ENCODE results near the gene STX11.

The STX11 gene

DNA sequence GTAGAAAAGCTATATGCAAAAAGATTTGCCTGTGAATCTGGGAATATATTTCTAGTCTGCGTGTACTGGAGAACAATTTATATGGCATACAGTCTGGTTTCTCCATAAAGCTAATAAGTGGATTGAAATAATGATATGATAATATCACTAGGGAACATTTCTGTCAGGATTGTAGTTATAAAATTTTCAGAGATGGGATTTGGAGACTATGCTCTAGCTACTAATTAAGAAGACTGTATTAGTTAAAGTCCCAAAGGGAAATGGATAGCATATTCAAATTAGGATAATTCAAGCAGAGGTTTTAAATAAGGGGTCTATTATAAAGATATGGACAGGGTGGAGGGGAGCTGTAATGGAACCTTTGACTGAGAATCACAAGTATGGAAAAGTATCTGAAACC is 7.2 kb upstream of the STX11 start:
- DNase-seq (ENCODE audit: low spot score) = no peak

DNA sequence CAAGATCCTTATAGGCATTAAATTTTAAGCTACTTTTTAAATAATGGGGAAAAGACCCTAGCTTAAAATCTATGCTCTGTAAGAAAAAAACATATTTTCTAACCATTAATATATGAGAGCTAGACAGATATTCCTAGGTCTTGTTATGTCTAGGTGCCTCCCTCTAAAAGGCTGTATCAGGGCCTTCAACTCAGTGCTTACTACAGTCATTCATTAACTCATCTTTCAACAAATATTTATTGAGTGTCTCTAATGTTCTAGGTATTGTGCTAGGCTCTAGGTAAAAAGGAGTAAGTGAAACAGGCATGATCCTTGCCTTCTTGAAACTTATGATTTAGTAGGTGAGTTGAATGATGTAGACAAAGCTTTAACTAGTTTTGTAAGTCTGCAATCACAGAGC is 6.4 kb upstream of the STX11 start:
- DNase-seq (ENCODE audit: low spot score) = no peak

DNA sequence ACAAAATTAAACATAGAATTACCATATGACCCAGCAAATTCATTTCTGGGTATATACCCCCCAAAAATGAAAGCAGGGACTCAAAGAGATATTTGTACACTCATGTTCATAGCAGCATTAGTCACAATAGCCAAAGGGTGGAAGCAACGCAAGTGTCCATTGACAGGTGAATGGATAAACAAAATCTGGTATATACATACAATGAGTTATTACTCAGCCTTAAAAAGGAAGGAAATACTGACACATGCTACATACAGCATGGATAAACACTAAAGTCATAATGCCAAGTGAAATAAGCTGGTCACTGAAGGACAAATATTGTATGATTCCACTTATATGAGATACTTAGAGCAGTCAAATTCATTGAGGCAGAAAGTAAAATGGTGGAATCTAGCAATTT is 5.3 kb upstream of the STX11 start:
- DNase-seq (ENCODE audit: low spot score) = no peak

DNA sequence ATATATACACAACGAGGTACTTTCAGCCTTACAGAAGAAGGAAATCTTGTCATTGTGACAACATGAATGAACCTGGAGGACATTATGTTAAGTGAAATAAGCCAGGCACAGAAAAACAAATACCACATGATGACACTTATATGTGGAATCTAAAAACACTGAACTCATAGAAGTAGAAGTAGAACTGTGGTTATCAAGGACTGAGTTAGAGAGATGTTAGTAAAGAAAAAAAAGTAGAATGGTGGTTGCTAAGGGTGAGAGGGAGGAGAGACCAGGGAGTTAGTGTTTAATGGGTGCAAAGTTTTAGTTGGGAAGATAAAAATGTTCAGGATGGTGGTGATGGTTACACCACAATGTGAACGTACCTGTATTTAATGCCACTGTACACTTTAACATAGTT is 4.8 kb upstream of the STX11 start:
- no peak for DNase-seq (ENCODE audit: low spot score)

DNA sequence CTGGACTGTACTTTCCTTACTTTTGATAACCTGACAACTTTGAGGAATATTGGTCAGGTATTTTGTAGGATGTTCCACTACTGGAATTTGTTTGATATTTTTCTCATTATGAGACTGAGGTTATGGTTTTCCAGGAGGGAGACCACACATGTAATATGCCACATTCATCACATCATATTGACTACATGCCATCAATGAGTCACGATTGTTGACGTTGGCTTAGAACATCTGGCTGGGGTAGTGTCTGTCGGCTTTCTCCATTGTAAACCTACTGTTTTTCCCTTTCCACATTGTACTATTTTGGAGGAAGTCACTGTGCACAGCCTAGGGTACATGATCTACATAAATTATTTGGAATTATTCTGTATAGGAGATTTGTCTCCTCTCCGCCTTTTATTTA is 1.4 kb upstream of the STX11 start:
- no peak for DNase-seq (ENCODE audit: low spot score)

DNA sequence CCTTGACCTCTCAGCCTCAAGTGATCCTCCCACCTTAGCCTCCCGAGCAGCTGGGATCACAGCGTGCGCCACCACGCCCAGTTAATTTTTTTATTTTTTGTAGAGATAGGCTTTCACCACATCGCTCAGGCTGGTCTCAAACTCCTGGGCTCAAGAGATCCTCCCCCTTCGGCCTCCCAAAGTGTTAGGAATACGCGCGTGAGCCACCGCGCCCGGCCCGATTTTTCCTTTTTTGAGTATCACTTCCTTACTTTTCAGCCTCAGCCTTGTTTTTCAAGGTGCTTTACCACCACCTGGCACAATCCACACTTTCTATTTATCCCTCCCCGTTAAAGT is 791 bp upstream of the STX11 start:
- no peak for DNase-seq (ENCODE audit: low spot score)

DNA sequence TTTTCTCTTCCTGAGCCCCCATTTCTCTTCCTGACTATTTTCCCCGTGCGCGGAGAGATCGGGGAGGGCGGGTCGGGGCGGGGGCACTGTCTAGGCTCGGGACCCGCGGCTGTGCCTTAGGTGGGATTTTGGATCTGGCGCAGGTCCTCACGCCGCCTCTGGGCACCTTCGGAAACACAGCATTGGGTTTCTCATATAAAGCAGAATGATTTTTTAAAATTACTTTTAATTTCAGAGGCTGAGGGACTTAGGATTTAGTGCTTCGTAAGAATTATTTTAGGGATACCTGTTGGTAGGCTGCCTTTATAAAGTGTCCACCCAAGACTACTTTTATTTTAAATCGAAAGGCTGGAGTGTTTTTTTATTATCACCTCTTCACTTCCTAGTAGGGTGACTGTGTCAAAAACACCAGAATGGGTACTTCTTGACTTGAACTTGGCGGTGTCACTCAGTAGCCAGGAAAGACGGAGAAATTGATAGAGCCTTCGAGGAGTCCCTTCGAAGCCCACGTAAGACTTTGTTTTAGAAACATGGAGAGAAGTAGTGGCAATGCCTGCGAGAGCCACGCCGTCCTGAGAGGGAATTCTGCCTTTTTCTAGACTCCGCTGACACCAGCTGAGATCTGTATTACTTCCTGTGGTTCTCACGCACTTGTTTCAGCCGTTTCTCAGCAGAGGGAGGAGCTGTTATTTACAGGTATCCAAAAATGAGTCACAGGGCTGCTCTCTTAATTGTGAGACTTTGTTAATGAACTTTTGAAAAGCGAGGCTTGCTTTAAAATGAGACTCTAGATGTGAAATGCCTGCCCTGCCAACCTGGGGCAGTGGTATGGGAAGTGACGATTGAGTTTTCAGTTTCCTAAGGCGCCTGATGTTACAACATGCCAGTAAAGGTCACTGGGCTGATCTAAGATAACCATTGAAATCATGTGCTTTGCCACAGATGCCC is 667 bp downstream of the STX11 start:
- DNase-seq (ENCODE audit: low spot score) = peak; percentile 35

DNA sequence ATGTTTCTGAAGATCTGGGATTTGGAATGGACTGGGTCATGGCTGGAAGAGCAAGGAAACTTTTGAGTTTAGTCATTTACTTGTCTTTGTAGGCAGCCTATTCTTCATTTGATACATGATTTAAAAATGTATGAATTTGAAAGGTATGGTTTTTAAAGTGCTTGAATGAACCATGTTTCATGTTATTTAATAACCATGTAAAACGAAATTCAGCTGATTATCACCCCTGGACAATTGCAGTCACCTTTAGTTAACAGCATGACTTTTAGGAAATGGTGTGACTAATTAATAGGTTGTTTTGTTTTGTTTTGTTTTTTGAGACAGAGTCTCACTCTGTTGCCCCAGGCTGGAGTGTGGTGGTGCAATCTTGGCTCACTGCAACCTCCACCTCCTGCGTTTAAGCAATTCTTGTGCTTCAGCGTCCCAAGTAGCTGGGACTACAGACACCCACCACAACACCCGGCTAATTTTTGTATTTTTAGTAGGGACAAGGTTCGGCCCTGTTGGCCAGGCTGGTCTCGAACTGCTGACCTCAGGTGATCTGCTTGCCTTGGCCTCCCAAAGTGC is 2.1 kb downstream of the STX11 start:
- DNase-seq (ENCODE audit: low spot score) = no peak

DNA sequence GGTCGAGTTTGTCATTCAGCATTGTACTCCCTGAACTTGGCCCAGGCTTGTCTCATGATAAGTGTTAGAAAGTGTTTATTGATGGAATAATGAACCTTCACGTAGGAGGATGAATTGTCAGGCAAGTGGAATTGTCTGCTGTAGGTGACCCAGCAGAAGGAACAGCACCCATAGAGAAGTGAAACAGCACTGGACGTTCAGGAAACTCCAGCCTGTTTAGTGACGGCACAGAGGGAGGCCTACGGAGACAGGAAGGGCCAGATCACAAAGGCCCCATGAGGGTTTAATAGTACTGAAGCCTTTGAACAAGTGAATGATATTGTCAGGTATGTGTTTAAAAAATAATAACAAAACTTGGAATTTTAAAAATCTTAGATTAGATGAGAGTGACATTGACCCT is 2.9 kb downstream of the STX11 start:
- no peak for DNase-seq (ENCODE audit: low spot score)

DNA sequence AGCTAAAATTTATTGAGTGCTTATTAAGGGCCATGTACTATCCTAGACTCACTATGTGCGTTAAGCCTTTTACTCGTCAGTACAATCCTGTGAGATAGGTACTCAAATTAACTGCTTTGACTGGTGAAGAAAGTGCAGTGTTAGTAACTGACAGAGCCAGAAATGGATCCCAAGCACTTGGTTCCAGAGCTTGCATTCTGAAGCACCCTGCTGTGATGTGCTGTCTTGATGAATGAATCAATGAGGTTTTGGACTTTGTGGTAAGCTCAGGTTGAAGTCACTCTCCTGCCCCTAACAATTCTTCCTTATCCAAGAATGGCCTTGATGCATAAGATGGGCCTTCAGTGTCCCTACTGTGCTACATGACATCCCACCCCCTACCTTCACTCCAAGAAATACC is 3.7 kb downstream of the STX11 start:
- no peak for DNase-seq (ENCODE audit: low spot score)

DNA sequence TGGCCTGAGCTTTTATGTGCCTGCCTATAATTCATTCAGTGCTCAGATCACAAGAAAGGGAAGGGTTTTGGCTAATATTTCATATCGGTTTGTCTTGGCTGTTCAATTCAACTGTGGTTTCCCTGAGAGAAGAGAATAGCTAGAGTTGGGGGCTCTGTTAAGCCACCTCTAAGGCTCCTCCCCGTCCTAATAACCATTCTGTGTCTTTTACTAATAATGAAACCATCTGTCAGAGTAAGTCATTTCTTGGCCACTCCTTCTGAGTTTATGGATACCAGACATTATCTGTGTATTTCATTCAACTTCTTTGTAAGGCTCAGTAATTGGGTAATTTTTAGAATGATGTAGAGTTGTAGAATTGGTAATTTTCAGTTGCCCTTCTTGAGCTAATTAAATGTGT is 5.2 kb downstream of the STX11 start:
- no peak for DNase-seq (ENCODE audit: low spot score)

DNA sequence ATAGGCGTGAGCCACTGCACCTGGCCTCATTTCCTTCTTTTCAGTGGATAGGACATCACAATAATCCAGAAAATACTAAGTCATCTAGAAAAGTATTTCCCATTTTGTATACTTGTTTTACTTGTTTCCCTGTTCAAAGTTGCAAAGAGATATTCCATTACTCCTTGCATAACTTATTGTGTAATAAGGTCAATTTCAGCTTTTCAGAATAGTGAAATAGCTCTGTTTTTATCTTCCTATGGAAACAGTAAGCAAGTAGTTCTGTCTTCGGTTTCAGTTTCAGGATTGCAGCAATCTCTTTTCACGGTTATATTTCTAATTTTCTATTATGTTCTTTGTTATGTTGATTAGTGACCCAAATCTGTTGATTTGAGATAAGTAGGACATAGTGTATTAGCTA is 6.0 kb downstream of the STX11 start:
- DNase-seq (ENCODE audit: low spot score) = no peak

DNA sequence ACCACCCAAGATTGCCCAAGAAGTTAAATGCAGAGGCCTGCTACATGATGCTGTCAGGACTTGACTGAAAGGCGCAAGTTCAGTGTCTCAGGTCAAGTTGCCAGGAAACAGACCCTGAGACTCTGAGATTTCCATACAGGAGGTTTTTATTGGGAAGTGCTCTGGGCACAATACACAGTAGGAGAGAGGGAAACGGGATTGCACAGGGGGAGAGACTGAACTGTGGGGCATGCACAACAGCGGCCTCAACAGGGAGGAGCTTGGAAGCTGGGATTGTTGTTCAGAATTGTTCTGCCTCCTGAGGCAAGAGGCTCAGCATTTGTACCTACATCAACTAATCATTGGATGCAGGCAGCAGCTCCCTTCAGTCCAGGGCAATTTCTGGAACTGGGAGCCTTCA is 6.7 kb downstream of the STX11 start:
- no peak for DNase-seq (ENCODE audit: low spot score)

DNA sequence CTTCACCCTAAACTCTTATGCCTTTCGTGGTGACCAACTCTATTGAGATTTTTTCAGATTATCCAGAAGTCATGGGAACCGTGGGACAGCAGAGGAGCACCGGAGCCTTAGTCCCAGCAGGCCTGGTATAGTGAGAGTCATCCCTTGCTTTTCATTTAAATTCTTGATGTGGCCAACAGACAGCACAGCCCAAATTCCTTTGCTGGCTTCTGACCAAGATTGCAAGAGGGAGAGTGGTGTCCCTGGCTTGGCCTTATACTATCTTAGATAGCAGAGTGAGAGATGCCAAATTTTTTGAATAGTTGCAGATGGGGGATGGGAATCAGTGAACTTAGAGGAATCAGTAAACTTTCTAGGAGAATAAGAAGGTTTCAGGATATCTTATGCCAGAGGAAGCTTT is 7.8 kb downstream of the STX11 start:
- peak; percentile 28 for DNase-seq (ENCODE audit: low spot score)

DNA sequence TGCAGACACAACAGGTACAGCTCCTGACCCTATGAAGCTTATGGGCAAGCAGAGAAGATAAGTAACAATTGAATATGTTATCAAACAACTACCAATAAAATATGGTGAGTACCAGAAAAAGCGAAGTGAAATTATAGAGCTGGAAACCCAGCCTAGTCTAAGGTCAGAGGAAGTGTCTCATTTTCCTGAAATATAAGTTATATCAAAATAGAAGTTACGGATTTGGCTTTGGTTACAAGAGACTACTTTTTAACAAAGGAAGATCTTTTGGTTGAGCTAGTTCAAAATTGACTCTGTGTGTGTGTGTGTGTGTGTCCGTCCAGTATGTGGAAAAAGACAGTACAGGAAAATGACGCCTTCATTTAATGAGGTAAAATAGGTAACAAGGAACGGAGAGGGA is 8.9 kb downstream of the STX11 start:
- DNase-seq (ENCODE audit: low spot score) = no peak

DNA sequence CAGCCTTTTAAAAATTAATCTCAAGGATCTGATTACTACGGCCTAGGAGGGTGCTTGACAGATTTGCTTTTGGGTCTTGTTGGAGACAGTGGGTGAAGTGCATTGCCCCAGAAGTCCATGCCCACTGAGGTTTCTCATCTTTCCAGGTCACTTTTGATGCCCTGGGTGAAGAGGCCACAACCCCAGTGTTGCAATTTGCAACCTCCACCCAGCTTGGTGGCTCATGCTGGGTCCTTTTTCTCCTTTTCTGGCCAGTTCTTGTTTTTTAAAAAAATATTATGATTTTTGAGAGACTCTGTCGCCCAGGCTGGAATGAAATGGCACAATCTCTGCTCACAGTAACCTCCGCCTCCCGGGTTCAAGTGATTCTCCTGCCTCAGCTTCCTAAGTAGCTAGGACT is 9.4 kb downstream of the STX11 start:
- no peak for DNase-seq (ENCODE audit: low spot score)

DNA sequence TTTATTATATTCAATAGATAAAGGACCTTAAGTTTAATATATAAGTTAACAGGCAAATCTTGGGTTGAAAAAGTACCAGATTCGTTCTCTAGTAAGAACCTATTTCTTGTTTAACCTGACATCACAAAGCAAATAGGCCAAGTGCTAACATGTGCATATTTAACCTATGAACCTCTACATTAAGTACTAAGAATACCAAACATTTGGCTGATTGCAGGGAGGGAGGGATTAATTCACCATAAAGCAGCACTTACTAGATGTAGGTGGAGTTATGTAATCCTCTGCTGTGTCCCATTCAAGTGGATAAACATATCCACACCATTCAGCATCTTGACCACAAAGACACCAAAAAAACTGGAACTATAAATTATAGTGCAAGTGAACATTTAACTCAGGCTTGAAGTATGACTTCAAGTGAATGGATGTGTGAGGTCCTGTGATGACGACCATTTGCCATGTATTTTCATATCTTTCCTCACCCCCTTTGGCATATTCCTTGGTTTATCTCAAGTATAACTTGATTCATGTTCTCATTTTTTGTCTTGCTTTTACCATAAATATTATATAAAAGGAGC is 10.2 kb downstream of the STX11 start:
- DNase-seq (ENCODE audit: low spot score) = no peak

DNA sequence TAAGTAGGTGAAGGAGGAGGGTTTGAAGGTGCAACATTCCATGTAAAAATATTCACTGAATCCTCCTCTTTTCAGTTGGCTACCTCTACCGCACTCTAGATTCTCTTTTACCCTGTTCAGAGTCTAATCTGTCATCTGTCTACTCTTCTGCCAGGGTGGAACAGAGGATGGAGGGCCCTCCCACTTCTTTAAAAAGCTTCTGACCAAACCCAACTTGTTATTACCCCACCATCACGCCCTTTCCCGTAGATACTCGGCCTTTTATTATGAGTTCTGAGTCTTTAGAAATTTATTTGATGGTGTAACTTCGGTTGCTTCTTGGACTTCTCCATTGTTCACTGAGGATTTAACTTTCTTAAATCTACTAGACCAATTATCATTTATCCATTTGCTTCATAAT is 11.7 kb downstream of the STX11 start:
- no peak for DNase-seq (ENCODE audit: low spot score)

DNA sequence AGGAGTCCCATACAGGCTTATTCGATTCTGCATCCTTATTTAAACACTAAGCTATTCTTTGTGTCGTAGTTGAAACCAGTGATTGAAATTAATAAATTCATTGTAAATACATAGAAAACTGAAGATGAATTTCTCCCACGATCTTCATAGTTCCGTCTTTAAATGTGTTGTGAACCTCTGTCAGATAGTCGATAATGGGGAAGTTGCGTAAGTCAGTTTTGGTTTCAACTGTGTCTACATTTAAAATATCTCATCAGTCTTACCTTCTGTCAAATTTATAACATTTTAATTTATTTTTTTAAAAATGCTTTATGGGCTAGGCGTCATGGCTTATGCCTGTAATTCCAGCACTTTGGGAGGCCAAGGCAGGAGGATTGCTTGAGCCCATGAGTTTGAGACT is 12.7 kb downstream of the STX11 start:
- DNase-seq (ENCODE audit: low spot score) = no peak

DNA sequence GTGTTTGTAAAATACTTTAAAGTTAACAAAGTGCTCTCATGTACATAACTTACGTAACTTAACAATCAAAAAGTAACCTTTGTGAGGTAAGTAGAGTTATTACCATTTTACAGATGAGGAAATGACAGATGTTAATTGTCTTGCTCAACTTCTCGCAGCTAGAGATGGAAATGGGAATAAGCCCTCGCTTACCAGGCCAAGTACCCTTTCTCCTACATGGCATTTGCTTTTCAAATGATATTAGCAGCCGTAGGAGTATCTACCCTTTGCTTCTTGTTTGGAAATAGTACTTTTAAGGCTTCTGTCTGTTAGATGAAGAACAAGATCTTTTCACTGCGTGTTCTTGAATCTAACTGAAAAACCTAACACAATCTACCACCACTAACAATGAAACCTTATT is 15.5 kb downstream of the STX11 start:
- DNase-seq (ENCODE audit: low spot score) = no peak

DNA sequence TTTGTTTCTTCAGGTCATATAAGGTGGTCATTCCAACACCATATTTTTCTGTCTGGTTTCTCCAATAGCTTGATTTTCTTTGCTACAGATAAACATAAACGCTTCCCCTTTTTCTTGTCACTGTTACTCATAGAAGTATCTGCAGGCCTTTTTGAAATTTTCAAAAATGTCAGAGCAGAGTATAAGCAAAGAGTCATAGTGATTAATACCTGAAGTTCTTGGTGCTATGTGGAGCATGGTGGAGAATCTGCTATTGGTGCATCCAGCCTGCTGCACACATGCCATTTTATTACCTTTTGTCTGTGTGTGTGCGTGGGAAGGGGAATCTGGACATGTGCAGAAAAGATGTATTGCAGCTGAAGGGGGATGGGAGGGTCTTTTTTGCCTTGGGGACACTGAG is 19.7 kb downstream of the STX11 start:
- DNase-seq (ENCODE audit: low spot score) = no peak

DNA sequence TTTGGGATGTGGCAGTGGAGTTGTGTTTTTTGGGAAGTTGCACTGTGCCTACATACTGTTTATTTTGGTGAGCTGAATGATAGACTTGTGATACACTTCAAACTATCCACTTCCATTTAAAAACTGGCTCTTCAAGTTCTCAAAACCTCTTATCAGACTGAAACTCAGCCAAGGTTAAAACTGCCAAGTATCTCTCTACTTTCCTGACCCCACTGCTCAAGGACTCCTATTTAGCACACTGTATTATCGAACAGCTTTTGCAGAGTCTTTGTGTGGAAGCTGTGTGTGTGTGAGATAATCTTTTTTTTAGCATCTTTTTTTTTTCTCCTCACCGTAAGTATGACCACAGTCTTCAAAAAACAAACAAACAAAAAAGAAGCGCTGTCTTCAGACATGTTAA is 21.1 kb downstream of the STX11 start:
- no peak for DNase-seq (ENCODE audit: low spot score)

DNA sequence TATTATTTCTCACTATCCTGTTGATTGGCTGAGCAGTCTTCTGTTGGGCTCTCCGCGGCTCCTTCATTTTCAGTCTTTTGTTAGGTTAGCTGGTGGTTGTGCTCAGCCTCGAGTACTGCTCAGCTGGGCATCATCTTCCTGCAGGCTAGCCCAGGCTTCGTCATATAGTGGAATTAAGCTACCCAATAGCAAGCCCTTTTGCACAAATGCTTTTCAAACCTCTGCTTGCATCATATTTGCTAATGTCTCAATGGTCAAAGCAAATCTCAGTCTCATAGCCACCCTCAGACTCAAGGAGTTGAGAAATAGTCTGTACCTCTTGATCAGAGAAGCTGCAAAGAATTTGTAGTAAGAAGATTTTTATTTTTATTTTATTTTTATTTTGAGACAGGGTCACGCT is 23.7 kb downstream of the STX11 start:
- DNase-seq (ENCODE audit: low spot score) = no peak

DNA sequence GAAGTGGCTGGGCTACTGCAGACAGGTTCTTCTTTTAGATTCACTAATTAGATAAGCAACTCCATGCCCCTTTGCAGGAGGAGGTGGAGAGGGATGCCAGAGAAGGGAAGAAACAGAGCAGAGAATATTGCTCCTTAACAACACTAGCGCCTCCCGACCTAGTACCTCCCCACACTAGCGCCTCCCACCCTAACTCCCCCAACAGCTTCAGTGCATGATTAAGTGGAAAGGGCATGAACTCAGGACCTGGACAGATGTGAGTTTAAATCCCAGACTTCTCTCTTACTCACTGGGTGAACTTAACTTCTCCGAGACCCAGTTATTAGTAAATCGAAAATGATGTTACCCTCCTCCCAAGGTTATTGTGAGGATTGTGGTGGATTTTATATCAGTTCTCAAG is 25.7 kb downstream of the STX11 start:
- DNase-seq (ENCODE audit: low spot score) = no peak

Measured in SW480 (cell line).